SK-N-SH treated with all-trans-retinoic acid at 6 μM for 48 hours (cell line): ENCODE measurements around the gene MPPED1.

Experiments used
- ATAC-seq: fragments of 200-7000 bp; cut with Tn5 transposase; 3 replicates; pipeline ENCODE4 v1.9.1; 2020; ENCODE audit warnings: mild to moderate bottlenecking, moderate library complexity
- ARNTL ChIP-seq: fragments of 450-650 bp; formaldehyde crosslinking; IDR thresholded peaks from 2 replicates; pipeline ENCODE4 v1.5.0; 2020; ENCODE audit warnings: low read depth, mild to moderate bottlenecking, moderate library complexity, borderline replicate concordance
- BACH2 ChIP-seq: fragments of 250-450 bp; sonication (Bioruptor Pico); IDR thresholded peaks from 2 replicates; pipeline ENCODE4 v1.9.0; 2021; ENCODE audit warnings: mild to moderate bottlenecking, borderline replicate concordance
- CSDC2 ChIP-seq: fragments of 250-450 bp; sonication (Bioruptor Pico); IDR thresholded peaks from 2 replicates; pipeline ENCODE4 v1.5.0; 2020; ENCODE audit warnings: mild to moderate bottlenecking, moderate library complexity
- ESRRG ChIP-seq: fragments of 250-450 bp; sonication (Bioruptor Pico); IDR thresholded peaks from 2 replicates; pipeline ENCODE4 v1.6.1; 2021; ENCODE audit warnings: mild to moderate bottlenecking
- GLIS3 ChIP-seq: fragments of 250-450 bp; sonication (Bioruptor Pico); IDR thresholded peaks from 2 replicates; pipeline ENCODE4 v1.5.0; 2020; ENCODE audit warnings: mild to moderate bottlenecking, moderate library complexity
- ISL1 ChIP-seq: fragments of 250-450 bp; sonication (Bioruptor Pico); IDR thresholded peaks from 2 replicates; pipeline ENCODE4 v2.1.2; 2022; ENCODE audit warnings: mild to moderate bottlenecking, moderate library complexity
- OSR1 ChIP-seq: fragments of 250-450 bp; sonication (Bioruptor Pico); IDR thresholded peaks from 2 replicates; pipeline ENCODE4 v1.8.0; 2022; ENCODE audit warnings: moderate library complexity, mild to moderate bottlenecking, inconsistent platforms
- PPARA ChIP-seq: fragments of 250-450 bp; sonication (Bioruptor Pico); IDR thresholded peaks from 2 replicates; pipeline ENCODE4 v1.5.0; 2020; ENCODE audit warnings: mild to moderate bottlenecking, borderline replicate concordance
- SNAI2 ChIP-seq: fragments of 250-450 bp; sonication (Bioruptor Pico); IDR thresholded peaks from 2 replicates; pipeline ENCODE4 v1.5.0; 2020; ENCODE audit warnings: mild to moderate bottlenecking, moderate library complexity
- TCF4 ChIP-seq: fragments of 250-450 bp; sonication (Bioruptor Pico); IDR thresholded peaks from 2 replicates; pipeline ENCODE4 v1.8.0; 2021; ENCODE audit warnings: mild to moderate bottlenecking, moderate library complexity, borderline replicate concordance
- ZC3H10 ChIP-seq: fragments of 250-450 bp; sonication (Bioruptor Pico); IDR thresholded peaks from 2 replicates; pipeline ENCODE4 v1.5.1; 2021; ENCODE audit warnings: mild to moderate bottlenecking, moderate library complexity
- ZFP3 ChIP-seq: fragments of 250-450 bp; sonication (Bioruptor Pico); IDR thresholded peaks from 2 replicates; pipeline ENCODE4 v1.5.0; 2020; ENCODE audit warnings: mild to moderate bottlenecking, moderate library complexity
- ZFP30 ChIP-seq: fragments of 450-650 bp; formaldehyde crosslinking; IDR thresholded peaks from 2 replicates; pipeline ENCODE4 v1.5.0; 2022; ENCODE audit warnings: mild to moderate bottlenecking, moderate library complexity
- ZNF565 ChIP-seq: fragments of 450-650 bp; formaldehyde crosslinking; conservative IDR thresholded peaks from 2 replicates; pipeline ENCODE4 v1.5.0; 2020; ENCODE audit warnings: low read depth, mild to moderate bottlenecking, moderate library complexity
- ZNF70 ChIP-seq: fragments of 450-650 bp; formaldehyde crosslinking; IDR thresholded peaks from 2 replicates; pipeline ENCODE4 v1.5.0; 2020; ENCODE audit warnings: mild to moderate bottlenecking, moderate library complexity
- ZNF8 ChIP-seq: fragments of 450-650 bp; formaldehyde crosslinking; IDR thresholded peaks from 2 replicates; pipeline ENCODE4 v1.5.0; 2020; ENCODE audit warnings: mild to moderate bottlenecking, moderate library complexity
- TF ChIP-seq, protein P1 (sequence below): fragments of 250-450 bp; sonication (Bioruptor Pico); IDR thresholded peaks from 2 replicates; pipeline ENCODE4 v1.8.0; 2020; ENCODE audit warnings: mild to moderate bottlenecking, moderate library complexity, borderline replicate concordance
- TF ChIP-seq, protein P2 (sequence below): fragments of 250-450 bp; sonication (Bioruptor Pico); IDR thresholded peaks from 2 replicates; pipeline ENCODE4 v1.5.1; 2020; ENCODE audit warnings: low read depth, mild to moderate bottlenecking, moderate library complexity
- TF ChIP-seq, protein P3 (sequence below): fragments of 250-450 bp; sonication (Bioruptor Pico); IDR thresholded peaks from 2 replicates; pipeline ENCODE4 v1.8.0; 2021; ENCODE audit warnings: low read depth, mild to moderate bottlenecking, moderate library complexity, borderline replicate concordance
- TF ChIP-seq, protein P4 (sequence below): fragments of 250-450 bp; sonication (Bioruptor Pico); IDR thresholded peaks from 2 replicates; pipeline ENCODE4 v1.5.0; 2020; ENCODE audit warnings: mild to moderate bottlenecking, moderate library complexity

Gene MPPED1

DNA sequence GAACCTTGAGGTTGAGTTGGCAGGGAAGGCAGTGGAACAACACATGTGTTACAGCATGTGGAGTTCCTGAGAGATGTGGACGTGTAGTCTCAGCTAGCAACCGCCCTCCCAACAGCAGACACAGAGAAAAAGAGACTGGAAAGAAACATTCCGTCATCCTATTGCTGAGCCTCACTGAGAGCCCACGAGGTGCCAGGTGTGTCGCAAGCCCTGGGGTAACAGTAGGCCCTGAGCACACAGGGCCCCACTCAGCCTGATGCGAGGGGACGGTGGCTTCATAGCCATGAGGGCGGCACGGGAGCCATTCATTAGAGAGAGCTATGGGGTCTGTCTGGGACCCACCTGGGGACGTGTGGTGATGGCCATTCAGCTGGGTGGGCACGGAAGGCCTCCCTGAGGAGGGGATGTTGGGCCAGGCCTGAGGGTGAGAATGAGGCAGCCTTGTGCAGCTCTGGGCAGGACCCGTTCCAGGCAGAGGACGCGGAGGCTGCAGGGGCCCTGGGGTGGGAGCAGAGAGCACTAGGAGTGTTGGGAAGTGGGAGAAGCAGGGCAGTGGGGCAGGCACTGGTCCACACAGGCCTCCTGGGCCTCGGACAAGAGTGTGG, 26.2 kb downstream of the MPPED1 start:
- ATAC-seq, result no peak
- TF ChIP-seq, protein P1, sequence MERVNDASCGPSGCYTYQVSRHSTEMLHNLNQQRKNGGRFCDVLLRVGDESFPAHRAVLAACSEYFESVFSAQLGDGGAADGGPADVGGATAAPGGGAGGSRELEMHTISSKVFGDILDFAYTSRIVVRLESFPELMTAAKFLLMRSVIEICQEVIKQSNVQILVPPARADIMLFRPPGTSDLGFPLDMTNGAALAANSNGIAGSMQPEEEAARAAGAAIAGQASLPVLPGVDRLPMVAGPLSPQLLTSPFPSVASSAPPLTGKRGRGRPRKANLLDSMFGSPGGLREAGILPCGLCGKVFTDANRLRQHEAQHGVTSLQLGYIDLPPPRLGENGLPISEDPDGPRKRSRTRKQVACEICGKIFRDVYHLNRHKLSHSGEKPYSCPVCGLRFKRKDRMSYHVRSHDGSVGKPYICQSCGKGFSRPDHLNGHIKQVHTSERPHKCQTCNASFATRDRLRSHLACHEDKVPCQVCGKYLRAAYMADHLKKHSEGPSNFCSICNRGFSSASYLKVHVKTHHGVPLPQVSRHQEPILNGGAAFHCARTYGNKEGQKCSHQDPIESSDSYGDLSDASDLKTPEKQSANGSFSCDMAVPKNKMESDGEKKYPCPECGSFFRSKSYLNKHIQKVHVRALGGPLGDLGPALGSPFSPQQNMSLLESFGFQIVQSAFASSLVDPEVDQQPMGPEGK (CRISPR knock-in tag), result no peak
- no peak for TF ChIP-seq ZFP3 (CRISPR knock-in tag)
- no peak for TF ChIP-seq TCF4 (CRISPR knock-in tag)
- TF ChIP-seq BACH2 (CRISPR knock-in tag), result no peak
- no peak for TF ChIP-seq ISL1 (CRISPR knock-in tag)
- no peak for TF ChIP-seq ARNTL (CRISPR knock-in tag)
- no peak for TF ChIP-seq ESRRG (CRISPR knock-in tag)
- TF ChIP-seq CSDC2 (CRISPR knock-in tag), result no peak
- TF ChIP-seq, all 23 proteins: peak for 0

DNA sequence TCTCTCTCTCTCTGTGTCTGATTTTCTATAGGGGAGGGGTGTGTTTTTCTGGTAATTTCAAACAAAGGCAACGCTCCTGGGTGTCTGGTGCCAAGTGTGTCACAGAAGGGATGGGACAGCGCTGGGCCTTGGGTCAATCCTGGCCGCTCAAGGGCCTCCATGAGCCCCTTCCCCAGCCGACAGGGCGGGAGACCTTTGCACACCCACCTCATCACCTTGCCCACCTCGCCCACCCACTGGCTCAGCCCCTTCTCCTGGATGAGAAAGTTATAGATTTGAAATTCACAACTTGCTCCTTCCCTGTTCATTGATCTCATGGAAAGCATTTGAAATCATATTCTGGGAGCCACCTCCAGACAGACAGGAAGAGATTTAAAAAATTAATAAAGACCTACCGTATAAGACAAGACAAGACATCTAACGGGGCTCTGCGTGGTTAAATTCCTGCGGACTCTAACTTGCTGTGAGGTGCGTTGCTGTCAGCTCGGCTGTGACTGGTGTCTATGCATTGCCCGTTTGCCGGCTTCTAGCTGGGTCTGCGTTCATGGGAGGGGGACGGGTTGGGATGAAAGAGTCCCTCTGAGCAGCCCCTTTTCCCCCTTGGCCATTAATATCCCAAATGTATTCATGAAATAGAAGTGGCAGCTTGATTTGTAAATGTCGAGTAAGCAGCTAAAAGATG, 27.0 kb downstream of the MPPED1 start:
- no peak for ATAC-seq
- TF ChIP-seq, protein P2, sequence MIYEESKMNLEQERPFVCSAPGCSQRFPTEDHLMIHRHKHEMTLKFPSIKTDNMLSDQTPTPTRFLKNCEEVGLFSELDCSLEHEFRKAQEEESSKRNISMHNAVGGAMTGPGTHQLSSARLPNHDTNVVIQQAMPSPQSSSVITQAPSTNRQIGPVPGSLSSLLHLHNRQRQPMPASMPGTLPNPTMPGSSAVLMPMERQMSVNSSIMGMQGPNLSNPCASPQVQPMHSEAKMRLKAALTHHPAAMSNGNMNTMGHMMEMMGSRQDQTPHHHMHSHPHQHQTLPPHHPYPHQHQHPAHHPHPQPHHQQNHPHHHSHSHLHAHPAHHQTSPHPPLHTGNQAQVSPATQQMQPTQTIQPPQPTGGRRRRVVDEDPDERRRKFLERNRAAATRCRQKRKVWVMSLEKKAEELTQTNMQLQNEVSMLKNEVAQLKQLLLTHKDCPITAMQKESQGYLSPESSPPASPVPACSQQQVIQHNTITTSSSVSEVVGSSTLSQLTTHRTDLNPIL (CRISPR knock-in tag), result no peak
- TF ChIP-seq OSR1 (no peak), ZNF8 (CRISPR knock-in tag) (no peak), SNAI2 (no peak), ESRRG (CRISPR knock-in tag) (no peak), ISL1 (CRISPR knock-in tag) (no peak), BACH2 (CRISPR knock-in tag) (no peak), ZFP30 (CRISPR knock-in tag) (no peak), ZNF565 (no peak), TCF4 (CRISPR knock-in tag) (no peak), ARNTL (CRISPR knock-in tag) (no peak), ZC3H10 (CRISPR knock-in tag) (no peak), ZNF70 (CRISPR knock-in tag) (no peak), GLIS3 (CRISPR knock-in tag) (no peak), ZFP3 (CRISPR knock-in tag) (no peak), PPARA (CRISPR knock-in tag) (no peak)
- TF ChIP-seq, protein P3, sequence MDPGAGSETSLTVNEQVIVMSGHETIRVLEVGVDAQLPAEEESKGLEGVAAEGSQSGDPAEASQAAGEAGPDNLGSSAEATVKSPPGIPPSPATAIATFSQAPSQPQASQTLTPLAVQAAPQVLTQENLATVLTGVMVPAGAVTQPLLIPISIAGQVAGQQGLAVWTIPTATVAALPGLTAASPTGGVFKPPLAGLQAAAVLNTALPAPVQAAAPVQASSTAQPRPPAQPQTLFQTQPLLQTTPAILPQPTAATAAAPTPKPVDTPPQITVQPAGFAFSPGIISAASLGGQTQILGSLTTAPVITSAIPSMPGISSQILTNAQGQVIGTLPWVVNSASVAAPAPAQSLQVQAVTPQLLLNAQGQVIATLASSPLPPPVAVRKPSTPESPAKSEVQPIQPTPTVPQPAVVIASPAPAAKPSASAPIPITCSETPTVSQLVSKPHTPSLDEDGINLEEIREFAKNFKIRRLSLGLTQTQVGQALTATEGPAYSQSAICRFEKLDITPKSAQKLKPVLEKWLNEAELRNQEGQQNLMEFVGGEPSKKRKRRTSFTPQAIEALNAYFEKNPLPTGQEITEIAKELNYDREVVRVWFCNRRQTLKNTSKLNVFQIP (CRISPR knock-in tag), result no peak
- TF ChIP-seq, protein P4, sequence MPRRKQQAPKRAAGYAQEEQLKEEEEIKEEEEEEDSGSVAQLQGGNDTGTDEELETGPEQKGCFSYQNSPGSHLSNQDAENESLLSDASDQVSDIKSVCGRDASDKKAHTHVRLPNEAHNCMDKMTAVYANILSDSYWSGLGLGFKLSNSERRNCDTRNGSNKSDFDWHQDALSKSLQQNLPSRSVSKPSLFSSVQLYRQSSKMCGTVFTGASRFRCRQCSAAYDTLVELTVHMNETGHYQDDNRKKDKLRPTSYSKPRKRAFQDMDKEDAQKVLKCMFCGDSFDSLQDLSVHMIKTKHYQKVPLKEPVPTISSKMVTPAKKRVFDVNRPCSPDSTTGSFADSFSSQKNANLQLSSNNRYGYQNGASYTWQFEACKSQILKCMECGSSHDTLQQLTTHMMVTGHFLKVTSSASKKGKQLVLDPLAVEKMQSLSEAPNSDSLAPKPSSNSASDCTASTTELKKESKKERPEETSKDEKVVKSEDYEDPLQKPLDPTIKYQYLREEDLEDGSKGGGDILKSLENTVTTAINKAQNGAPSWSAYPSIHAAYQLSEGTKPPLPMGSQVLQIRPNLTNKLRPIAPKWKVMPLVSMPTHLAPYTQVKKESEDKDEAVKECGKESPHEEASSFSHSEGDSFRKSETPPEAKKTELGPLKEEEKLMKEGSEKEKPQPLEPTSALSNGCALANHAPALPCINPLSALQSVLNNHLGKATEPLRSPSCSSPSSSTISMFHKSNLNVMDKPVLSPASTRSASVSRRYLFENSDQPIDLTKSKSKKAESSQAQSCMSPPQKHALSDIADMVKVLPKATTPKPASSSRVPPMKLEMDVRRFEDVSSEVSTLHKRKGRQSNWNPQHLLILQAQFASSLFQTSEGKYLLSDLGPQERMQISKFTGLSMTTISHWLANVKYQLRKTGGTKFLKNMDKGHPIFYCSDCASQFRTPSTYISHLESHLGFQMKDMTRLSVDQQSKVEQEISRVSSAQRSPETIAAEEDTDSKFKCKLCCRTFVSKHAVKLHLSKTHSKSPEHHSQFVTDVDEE (CRISPR knock-in tag), result no peak
- TF ChIP-seq, protein P1 (CRISPR knock-in tag), result no peak
